ENCODE measurements around the gene HOMER1. TPM values are rescaled to one million over a fixed set of nuclear protein-coding genes. Genes with fewer than 3 reads are reported as not detected.

HOMER1 gene
- total RNA-seq, 2 donors from 2014 or later: 1.6 to 11.9 TPM

DNA sequence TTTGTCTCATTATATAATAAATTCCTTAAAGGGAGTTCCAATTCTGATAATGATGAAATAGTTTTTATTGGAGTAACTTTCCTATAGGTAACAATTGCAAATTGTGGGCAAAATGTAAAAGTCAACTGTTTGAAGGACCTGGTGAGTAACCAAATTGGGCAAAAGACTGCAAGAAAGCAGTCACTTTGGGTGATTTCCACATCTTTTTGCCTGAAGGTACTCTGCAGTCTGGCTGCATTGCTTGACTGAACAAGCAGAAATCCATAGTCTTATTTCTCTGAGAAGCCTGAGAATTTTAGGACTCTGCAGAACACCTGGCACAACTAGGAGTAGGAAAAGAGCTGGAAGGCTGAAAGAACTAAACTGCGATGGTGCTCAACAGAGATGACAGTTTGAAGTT lies 114.9 kb downstream of the HOMER1 start:
- Histone ChIP-seq H3K4me3 (no peak overlapping the region), H3K27me3 (no peaks in the 10 kb centered on the region), H3K27ac (no peak overlapping the region), H3K36me3 (replicated peaks in 1 of 2; ENCODE audit: insufficient read depth in 1 of 2, low read depth in 2 of 2) (no peaks in the 10 kb centered on the region), H3K4me1 (no peaks in the 10 kb centered on the region), H3K9me3 (no peaks in the 10 kb centered on the region)
- ATAC-seq (no peak), DNase-seq (no peak)
- intact Hi-C loops (cut with DNase I): no loop called here
- 88 to 100% methylated on average over 1 of the region's 1 CpG for WGBS, 2 donors
- TF ChIP-seq, protein P1, sequence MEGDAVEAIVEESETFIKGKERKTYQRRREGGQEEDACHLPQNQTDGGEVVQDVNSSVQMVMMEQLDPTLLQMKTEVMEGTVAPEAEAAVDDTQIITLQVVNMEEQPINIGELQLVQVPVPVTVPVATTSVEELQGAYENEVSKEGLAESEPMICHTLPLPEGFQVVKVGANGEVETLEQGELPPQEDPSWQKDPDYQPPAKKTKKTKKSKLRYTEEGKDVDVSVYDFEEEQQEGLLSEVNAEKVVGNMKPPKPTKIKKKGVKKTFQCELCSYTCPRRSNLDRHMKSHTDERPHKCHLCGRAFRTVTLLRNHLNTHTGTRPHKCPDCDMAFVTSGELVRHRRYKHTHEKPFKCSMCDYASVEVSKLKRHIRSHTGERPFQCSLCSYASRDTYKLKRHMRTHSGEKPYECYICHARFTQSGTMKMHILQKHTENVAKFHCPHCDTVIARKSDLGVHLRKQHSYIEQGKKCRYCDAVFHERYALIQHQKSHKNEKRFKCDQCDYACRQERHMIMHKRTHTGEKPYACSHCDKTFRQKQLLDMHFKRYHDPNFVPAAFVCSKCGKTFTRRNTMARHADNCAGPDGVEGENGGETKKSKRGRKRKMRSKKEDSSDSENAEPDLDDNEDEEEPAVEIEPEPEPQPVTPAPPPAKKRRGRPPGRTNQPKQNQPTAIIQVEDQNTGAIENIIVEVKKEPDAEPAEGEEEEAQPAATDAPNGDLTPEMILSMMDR (IDR thresholded peaks at IDR 0.05): no peak
- TF ChIP-seq POLR2A (IDR thresholded peaks at IDR 0.05): no peak

DNA sequence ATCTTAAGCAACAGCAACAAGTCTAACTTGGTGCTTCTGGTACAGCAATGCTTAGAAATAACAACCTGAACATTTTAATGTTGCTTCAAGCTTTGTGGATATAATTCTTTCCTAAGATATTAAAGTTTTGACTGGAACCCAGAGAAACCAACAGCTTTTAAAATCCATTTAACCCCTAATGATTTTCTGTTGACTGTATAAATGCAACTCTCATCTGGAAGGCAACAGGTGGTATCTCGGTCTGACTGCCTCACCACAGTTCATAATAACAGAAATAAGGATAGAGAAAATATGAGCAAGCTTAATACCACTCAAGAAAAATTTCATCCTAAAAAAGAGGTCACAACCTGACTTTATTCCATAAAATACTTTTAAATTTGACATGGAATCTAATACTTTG lies 116.9 kb downstream of the HOMER1 start:
- Histone ChIP-seq H3K4me1 (no peaks in the 10 kb centered on the region), H3K27me3 (no peaks in the 10 kb centered on the region), H3K36me3 (replicated peaks in 1 of 2; ENCODE audit: insufficient read depth in 1 of 2, low read depth in 2 of 2) (no peaks in the 10 kb centered on the region), H3K9me3 (no peaks in the 10 kb centered on the region), H3K4me3 (no peak overlapping the region), H3K27ac (no peak overlapping the region)
- intact Hi-C loops (cut with DNase I): no loop called here
- TF ChIP-seq POLR2A (IDR thresholded peaks at IDR 0.05): no peak
- TF ChIP-seq, protein P1 (IDR thresholded peaks at IDR 0.05): no peak
- 83 to 100% methylated on average over 1 of the region's 1 CpG for WGBS, 2 donors
- ATAC-seq: no peak
- DNase-seq: no peak

DNA sequence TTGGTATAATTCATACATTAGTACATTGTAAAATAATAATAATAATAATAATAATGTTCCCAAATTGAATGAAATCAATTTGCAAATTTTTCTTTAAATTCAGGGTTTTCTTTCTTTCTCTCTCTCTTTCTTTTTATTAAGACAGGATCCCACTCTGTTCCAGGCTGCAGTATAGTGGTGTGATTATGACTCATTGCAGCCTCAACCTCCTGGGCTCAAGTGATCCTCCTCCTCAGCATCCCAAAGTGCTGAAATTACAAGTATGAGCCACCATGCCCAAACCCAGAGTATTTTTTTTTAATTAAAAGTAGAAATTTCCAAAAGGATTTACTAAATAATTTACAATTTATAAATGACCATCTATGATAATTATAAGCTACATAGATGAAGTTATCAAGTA lies 117.7 kb downstream of the HOMER1 start:
- Histone ChIP-seq H3K4me1 (no peaks in the 10 kb centered on the region), H3K36me3 (replicated peaks in 1 of 2; ENCODE audit: insufficient read depth in 1 of 2, low read depth in 2 of 2) (no peaks in the 10 kb centered on the region), H3K27me3 (no peaks in the 10 kb centered on the region), H3K9me3 (no peaks in the 10 kb centered on the region), H3K4me3 (no peak overlapping the region), H3K27ac (no peak overlapping the region)
- no peak for TF ChIP-seq POLR2A (IDR thresholded peaks at IDR 0.05)
- TF ChIP-seq, protein P1 (IDR thresholded peaks at IDR 0.05): no peak
- DNase-seq (no peak), ATAC-seq (no peak)
- intact Hi-C loops (cut with DNase I): no loop called here

DNA sequence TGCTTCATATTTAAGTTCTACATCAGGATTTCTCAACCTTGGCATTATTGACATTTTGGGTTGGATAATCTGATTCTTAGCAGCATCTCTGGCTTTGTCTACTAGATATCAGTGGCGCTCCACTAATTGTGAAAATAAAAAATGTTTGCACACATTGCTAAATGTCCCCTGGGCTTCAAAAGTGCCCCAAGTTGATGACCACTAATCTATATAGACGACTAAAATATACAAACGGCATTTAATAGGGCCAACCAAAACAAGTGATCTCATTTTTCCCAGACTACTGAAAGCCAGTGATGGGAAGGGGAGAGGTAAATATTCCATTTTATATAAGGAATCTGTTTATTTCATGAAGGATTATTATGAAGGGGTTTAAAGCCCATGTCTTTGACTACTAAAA lies 118.6 kb downstream of the HOMER1 start:
- Histone ChIP-seq H3K27ac (no peak overlapping the region), H3K4me3 (no peak overlapping the region), H3K9me3 (no peaks in the 10 kb centered on the region), H3K4me1 (no peaks in the 10 kb centered on the region), H3K36me3 (replicated peaks in 1 of 2; ENCODE audit: insufficient read depth in 1 of 2, low read depth in 2 of 2) (no peaks in the 10 kb centered on the region), H3K27me3 (no peaks in the 10 kb centered on the region)
- WGBS, 2 donors: 70 to 80% methylated on average over 3 of the region's 3 CpGs
- DNase-seq (no peak), ATAC-seq (no peak)
- intact Hi-C loops (cut with DNase I): no loop called here
- TF ChIP-seq POLR2A (IDR thresholded peaks at IDR 0.05): no peak
- TF ChIP-seq, protein P1 (IDR thresholded peaks at IDR 0.05): no peak

DNA sequence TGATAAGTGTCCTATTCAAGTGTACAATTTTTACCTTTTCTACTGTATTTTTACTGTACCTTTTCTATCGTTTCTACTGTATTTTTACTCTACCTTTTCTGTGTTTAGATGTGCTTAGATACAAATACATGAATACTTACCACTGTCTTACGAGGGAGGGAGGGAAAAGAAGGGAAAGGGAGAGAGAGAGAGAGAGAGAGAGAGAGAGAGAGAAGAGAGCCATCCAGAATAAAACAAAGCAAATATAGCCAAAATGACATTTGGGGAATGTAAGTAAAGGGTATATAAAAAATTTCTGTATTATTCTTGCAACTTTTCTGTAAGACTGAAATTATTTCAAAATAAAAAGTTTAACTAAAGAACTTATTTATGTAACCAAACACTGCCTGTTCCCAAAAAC lies 121.2 kb downstream of the HOMER1 start:
- 70 to 72% methylated on average over 2 of the region's 2 CpGs for WGBS, 2 donors
- DNase-seq (no peak), ATAC-seq (no peak)
- no peak overlapping the region for H3K4me3 ChIP-seq
- H3K36me3 ChIP-seq (replicated peaks in 1 of 2; ENCODE audit: insufficient read depth in 1 of 2, low read depth in 2 of 2): no peaks in the 10 kb centered on the region
- H3K4me1 ChIP-seq: no peaks in the 10 kb centered on the region
- H3K27ac ChIP-seq: no peak overlapping the region
- intact Hi-C loops (cut with DNase I): no loop called here
- no peaks in the 10 kb centered on the region for H3K27me3 ChIP-seq
- H3K9me3 ChIP-seq: no peaks in the 10 kb centered on the region
- TF ChIP-seq, protein P1 (IDR thresholded peaks at IDR 0.05): no peak
- no peak for TF ChIP-seq POLR2A (IDR thresholded peaks at IDR 0.05)
